A549 (cell line): ENCODE measurements around the gene MYADML2. TPM values are rescaled to one million over a fixed set of nuclear protein-coding genes. Genes with fewer than 3 reads are reported as not detected.

Experiments
- CBX2 ChIP-seq: fragments of 200-600 bp; sonication (generic); IDR thresholded peaks from 2 replicates; pipeline ENCODE4 v1.6.1; 2016; ENCODE audit warnings: low read depth, mild to moderate bottlenecking, borderline replicate concordance
- CHD4 ChIP-seq: fragments of 200-600 bp; sonication (generic); IDR thresholded peaks from 2 replicates; pipeline ENCODE4 v1.6.1; 2016; ENCODE audit warnings: antibody characterized with exemption, mild to moderate bottlenecking, borderline replicate concordance
- HDAC2 ChIP-seq: fragments of 200-600 bp; sonication (generic); IDR thresholded peaks from 2 replicates; pipeline ENCODE4 v1.6.1; 2016
- HEYL ChIP-seq: fragments of 250-450 bp; sonication (Bioruptor Pico); IDR thresholded peaks from 2 replicates; pipeline ENCODE4 v1.8.0; 2021; ENCODE audit warnings: mild to moderate bottlenecking, moderate library complexity
- HOXA7 ChIP-seq: fragments of 250-450 bp; sonication (Bioruptor Pico); IDR thresholded peaks from 2 replicates; pipeline ENCODE4 v1.5.0; 2020; ENCODE audit warnings: mild to moderate bottlenecking, moderate library complexity
- JUN ChIP-seq, 2 experiments: fragments of >200 bp; sonication (Bioruptor Twin); formaldehyde crosslinking; IDR thresholded peaks; 2 replicates in 1 of 2; 3 replicates in 1 of 2; pipeline ENCODE4 v1.6.1; 2016 to 2017
- KDM5A ChIP-seq: fragments of 200-600 bp; sonication (generic); IDR thresholded peaks from 2 replicates; pipeline ENCODE4 v1.6.1; 2016; ENCODE audit warnings: antibody characterized with exemption, mild to moderate bottlenecking
- MAZ ChIP-seq: fragments of 150-350 bp; IDR thresholded peaks from 2 replicates; pipeline ENCODE4 v1.6.1; 2014; ENCODE audit warnings: antibody characterized with exemption, low read depth, low read length, borderline replicate concordance
- MYC ChIP-seq: IDR thresholded peaks from 2 replicates; pipeline ENCODE4 v1.6.1; 2012; ENCODE audit warnings: mild to moderate bottlenecking, inconsistent platforms, low read length, improper control_type of control experiment, borderline replicate concordance
- NFE2L2 ChIP-seq: fragments of 150-350 bp; conservative IDR thresholded peaks from 2 replicates; pipeline ENCODE4 v1.6.1; 2014; ENCODE audit warnings: low read length
- PHF8 ChIP-seq: fragments of 200-600 bp; sonication (generic); IDR thresholded peaks from 2 replicates; pipeline ENCODE4 v1.6.1; 2016; ENCODE audit warnings: low read depth, mild to moderate bottlenecking, antibody characterized with exemption, moderate library complexity, borderline replicate concordance
- POLR2AphosphoS2 ChIP-seq: conservative IDR thresholded peaks from 2 replicates; pipeline ENCODE4 v1.6.1; 2012; ENCODE audit warnings: low read length, improper control_type of control experiment, inconsistent platforms
- RCOR1 ChIP-seq: fragments of 150-350 bp; IDR thresholded peaks from 2 replicates; pipeline ENCODE4 v1.6.1; 2014; ENCODE audit warnings: antibody characterized with exemption, low read length, low read depth
- RNF2 ChIP-seq: fragments of 200-600 bp; sonication (generic); IDR thresholded peaks from 2 replicates; pipeline ENCODE4 v1.6.1; 2016; ENCODE audit warnings: low read depth, mild to moderate bottlenecking, antibody characterized with exemption, moderate library complexity, borderline replicate concordance
- ZC3H11A ChIP-seq: fragments of 450-650 bp; IDR thresholded peaks from 2 replicates; pipeline ENCODE4 v1.6.1; 2014; ENCODE audit warnings: antibody characterized with exemption, mild to moderate bottlenecking
- ZFP36 ChIP-seq: fragments of 450-650 bp; IDR thresholded peaks from 2 replicates; pipeline ENCODE4 v1.6.1; 2014; ENCODE audit warnings: borderline replicate concordance; ENCODE audit not compliant: partially characterized antibody
- ZNF302 ChIP-seq: fragments of 250-450 bp; sonication (Bioruptor Pico); IDR thresholded peaks from 2 replicates; pipeline ENCODE4 v1.9.0; 2021; ENCODE audit warnings: inconsistent platforms, mild to moderate bottlenecking, moderate library complexity
- polyA plus RNA-seq, 4 experiments: library from polyadenylated mRNA; depleted of rRNA in 3 of 4; stranded (reverse); fragments of >200 nt; fragmentation: RNase III in 1 of 4; extraction: RNeasy Plus Mini Kit Qiagen cat#74134 plus additional on column Dnase treatment in 1 of 4; gene quantifications; 2 replicates in 3 of 4; 3 replicates in 1 of 4; pipeline ENCODE4 v1.2.3, GENCODE V29; 2011 to 2017
- TF ChIP-seq, protein P1 (sequence below): fragments of 200-600 bp; sonication (generic); IDR thresholded peaks from 2 replicates; pipeline ENCODE4 v1.6.1; 2016; ENCODE audit warnings: antibody characterized with exemption, mild to moderate bottlenecking, moderate library complexity
- TF ChIP-seq, protein P2 (sequence below): fragments of 250-450 bp; sonication (Bioruptor Pico); IDR thresholded peaks from 2 replicates; pipeline ENCODE4 v1.5.0; 2021; ENCODE audit warnings: mild to moderate bottlenecking, moderate library complexity, borderline replicate concordance
- TF ChIP-seq, protein P3 (sequence below): fragments of 150-350 bp; IDR thresholded peaks from 2 replicates; pipeline ENCODE4 v1.6.1; 2014; ENCODE audit warnings: low read depth, mild to moderate bottlenecking, low read length
- TF ChIP-seq, protein P4 (sequence below): fragments of >200 bp; sonication (Bioruptor Twin); formaldehyde crosslinking; IDR thresholded peaks from 2 replicates; pipeline ENCODE4 v1.6.1; 2016
- TF ChIP-seq, protein P5 (sequence below): IDR thresholded peaks from 2 replicates; pipeline ENCODE4 v1.6.1; 2012
- TF ChIP-seq, protein P6 (sequence below): fragments of >200 bp; sonication (Bioruptor Twin); formaldehyde crosslinking; IDR thresholded peaks from 3 replicates; pipeline ENCODE4 v1.6.1; 2016

Gene MYADML2
- polyA plus RNA-seq, 2 of the 4 experiments (the other 2 are of a cell fraction) = not detected

DNA sequence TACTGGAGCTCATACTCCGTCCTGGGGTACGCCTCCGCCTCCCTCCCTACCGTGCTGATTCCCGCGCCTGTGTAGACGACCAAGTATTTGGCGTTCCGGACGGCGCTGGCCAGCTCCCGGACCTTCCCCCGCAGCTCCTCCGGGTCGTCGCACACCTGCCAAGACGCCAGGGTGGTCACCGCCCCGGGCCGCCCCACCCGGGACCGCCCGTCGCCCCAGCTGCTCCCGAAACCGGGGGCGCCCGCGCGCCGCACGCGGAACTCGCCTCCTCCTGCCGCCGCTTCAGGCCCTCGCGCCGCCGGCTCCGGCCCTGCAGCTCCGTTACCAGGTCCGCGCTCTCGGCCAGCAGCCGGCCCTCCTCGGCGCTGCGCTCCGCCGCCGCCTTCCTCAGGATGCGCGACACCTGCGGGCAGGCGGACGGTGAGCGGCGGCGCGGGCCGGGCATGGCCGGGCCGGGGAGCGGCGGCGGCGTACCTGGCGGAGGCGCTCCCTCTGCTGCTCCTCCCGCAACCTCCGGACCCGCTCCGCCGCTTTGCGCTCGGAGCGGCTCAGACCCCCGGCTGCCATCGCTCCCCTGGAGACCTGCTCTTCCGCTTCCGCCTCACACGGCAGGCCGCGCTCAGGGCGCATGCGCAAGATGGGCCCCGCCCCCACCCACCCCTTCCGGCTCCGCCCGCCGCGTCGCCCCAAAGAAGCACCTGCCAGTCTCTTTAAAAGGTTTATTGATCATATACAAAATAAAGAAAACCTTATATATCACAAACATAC is 29.3 kb downstream of the MYADML2 start, which contains the start of gene SIRT7 (continued):
- TF ChIP-seq, protein P1, sequence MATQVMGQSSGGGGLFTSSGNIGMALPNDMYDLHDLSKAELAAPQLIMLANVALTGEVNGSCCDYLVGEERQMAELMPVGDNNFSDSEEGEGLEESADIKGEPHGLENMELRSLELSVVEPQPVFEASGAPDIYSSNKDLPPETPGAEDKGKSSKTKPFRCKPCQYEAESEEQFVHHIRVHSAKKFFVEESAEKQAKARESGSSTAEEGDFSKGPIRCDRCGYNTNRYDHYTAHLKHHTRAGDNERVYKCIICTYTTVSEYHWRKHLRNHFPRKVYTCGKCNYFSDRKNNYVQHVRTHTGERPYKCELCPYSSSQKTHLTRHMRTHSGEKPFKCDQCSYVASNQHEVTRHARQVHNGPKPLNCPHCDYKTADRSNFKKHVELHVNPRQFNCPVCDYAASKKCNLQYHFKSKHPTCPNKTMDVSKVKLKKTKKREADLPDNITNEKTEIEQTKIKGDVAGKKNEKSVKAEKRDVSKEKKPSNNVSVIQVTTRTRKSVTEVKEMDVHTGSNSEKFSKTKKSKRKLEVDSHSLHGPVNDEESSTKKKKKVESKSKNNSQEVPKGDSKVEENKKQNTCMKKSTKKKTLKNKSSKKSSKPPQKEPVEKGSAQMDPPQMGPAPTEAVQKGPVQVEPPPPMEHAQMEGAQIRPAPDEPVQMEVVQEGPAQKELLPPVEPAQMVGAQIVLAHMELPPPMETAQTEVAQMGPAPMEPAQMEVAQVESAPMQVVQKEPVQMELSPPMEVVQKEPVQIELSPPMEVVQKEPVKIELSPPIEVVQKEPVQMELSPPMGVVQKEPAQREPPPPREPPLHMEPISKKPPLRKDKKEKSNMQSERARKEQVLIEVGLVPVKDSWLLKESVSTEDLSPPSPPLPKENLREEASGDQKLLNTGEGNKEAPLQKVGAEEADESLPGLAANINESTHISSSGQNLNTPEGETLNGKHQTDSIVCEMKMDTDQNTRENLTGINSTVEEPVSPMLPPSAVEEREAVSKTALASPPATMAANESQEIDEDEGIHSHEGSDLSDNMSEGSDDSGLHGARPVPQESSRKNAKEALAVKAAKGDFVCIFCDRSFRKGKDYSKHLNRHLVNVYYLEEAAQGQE = no peak
- TF ChIP-seq RCOR1 (no peak), JUN (IDR thresholded peaks at IDR 0.05) (peak; percentile 88 to 98), CBX2 (no peak), HOXA7 (CRISPR knock-in tag) (no peak), HEYL (CRISPR knock-in tag) (no peak), PHF8 (peak; percentile 50; the same call in 1 of the 2 replicates), POLR2AphosphoS2 (peak; percentile 77; the same call in 1 of the 2 replicates), ZC3H11A (no peak), ZFP36 (no peak), ZNF302 (CRISPR knock-in tag) (no peak), KDM5A (peak; percentile 46; the same call in 1 of the 2 replicates), RNF2 (no peak), MYC (no peak), NFE2L2 (no peak), CHD4 (no peak), HDAC2 (no peak), MAZ (no peak)
- TF ChIP-seq, protein P2, sequence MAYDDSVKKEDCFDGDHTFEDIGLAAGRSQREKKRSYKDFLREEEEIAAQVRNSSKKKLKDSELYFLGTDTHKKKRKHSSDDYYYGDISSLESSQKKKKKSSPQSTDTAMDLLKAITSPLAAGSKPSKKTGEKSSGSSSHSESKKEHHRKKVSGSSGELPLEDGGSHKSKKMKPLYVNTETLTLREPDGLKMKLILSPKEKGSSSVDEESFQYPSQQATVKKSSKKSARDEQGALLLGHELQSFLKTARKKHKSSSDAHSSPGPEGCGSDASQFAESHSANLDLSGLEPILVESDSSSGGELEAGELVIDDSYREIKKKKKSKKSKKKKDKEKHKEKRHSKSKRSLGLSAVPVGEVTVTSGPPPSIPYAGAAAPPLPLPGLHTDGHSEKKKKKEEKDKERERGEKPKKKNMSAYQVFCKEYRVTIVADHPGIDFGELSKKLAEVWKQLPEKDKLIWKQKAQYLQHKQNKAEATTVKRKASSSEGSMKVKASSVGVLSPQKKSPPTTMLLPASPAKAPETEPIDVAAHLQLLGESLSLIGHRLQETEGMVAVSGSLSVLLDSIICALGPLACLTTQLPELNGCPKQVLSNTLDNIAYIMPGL = no peak
- TF ChIP-seq, protein P3, sequence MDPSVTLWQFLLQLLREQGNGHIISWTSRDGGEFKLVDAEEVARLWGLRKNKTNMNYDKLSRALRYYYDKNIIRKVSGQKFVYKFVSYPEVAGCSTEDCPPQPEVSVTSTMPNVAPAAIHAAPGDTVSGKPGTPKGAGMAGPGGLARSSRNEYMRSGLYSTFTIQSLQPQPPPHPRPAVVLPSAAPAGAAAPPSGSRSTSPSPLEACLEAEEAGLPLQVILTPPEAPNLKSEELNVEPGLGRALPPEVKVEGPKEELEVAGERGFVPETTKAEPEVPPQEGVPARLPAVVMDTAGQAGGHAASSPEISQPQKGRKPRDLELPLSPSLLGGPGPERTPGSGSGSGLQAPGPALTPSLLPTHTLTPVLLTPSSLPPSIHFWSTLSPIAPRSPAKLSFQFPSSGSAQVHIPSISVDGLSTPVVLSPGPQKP = no peak
- TF ChIP-seq, protein P4, sequence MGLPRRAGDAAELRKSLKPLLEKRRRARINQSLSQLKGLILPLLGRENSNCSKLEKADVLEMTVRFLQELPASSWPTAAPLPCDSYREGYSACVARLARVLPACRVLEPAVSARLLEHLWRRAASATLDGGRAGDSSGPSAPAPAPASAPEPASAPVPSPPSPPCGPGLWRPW = no peak
- TF ChIP-seq, protein P5, sequence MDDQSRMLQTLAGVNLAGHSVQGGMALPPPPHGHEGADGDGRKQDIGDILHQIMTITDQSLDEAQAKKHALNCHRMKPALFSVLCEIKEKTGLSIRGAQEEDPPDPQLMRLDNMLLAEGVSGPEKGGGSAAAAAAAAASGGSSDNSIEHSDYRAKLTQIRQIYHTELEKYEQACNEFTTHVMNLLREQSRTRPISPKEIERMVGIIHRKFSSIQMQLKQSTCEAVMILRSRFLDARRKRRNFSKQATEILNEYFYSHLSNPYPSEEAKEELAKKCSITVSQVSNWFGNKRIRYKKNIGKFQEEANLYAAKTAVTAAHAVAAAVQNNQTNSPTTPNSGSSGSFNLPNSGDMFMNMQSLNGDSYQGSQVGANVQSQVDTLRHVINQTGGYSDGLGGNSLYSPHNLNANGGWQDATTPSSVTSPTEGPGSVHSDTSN = peak; percentile 50; the same call in 1 of the 2 replicates
- TF ChIP-seq, protein P6, sequence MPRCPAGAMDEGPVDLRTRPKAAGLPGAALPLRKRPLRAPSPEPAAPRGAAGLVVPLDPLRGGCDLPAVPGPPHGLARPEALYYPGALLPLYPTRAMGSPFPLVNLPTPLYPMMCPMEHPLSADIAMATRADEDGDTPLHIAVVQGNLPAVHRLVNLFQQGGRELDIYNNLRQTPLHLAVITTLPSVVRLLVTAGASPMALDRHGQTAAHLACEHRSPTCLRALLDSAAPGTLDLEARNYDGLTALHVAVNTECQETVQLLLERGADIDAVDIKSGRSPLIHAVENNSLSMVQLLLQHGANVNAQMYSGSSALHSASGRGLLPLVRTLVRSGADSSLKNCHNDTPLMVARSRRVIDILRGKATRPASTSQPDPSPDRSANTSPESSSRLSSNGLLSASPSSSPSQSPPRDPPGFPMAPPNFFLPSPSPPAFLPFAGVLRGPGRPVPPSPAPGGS = peak; percentile 76
